Testis (tissue), 3 donors: ENCODE measurements around the gene VIL1. TPM values are rescaled to one million over a fixed set of nuclear protein-coding genes. Genes with fewer than 3 reads are reported as not detected.

Experiments
- DNase-seq: peaks from one replicate; pipeline ENCODE4 v3.0.0-alpha.2; 2019
- H3K27ac ChIP-seq, 2 donors: fragments of 200-600 bp; sonication (generic); one replicate each; pipeline ENCODE4 v1.5.1; 2019
- H3K27me3 ChIP-seq: fragments of 200-600 bp; sonication (generic); one replicate; pipeline ENCODE4 v1.5.1; 2019
- H3K36me3 ChIP-seq: fragments of 200-600 bp; sonication (generic); one replicate; pipeline ENCODE4 v1.5.1; 2017; ENCODE audit warnings: low read depth; ENCODE audit errors: missing control alignments
- H3K4me1 ChIP-seq: fragments of 200-600 bp; sonication (generic); one replicate; pipeline ENCODE4 v1.5.1; 2019
- H3K4me3 ChIP-seq, 2 donors: fragments of 200-600 bp; sonication (generic); one replicate each; pipeline ENCODE4 v1.5.1; 2017 to 2019
- H3K9me3 ChIP-seq: fragments of 200-600 bp; sonication (generic); one replicate; pipeline ENCODE4 v1.5.1; 2017
- POLR2A ChIP-seq: fragments of 450-650 bp; IDR thresholded peaks from one replicate; pipeline ENCODE4 v1.6.1; 2017; ENCODE audit warnings: antibody characterized with exemption, mild to moderate bottlenecking, moderate library complexity
- WGBS, 2 donors: methylation state at CpG; one replicate each; pipeline ENCODE4 v1.1.5; 2018; 5-methylcytosine and 5-hydroxymethylcytosine counted together
- intact Hi-C: fragments of 100-400 bp; cut with DNase I; formaldehyde crosslinking; loops from one replicate; pipeline ENCODE4 v1.15.1; 2023; ENCODE audit warnings: low total_unique reads
- polyA plus RNA-seq: library from polyadenylated mRNA; stranded (reverse); fragments of 350-450 nt; fragmentation: Illumina TruSeq; extraction: RNeasy Lipid Tissue Mini Kit (QIAGEN cat#74804); gene quantifications from one replicate; pipeline ENCODE4 v1.2.3, GENCODE V29; 2014; ENCODE audit warnings: low read depth, low replicate concordance; ENCODE audit not compliant: insufficient read depth
- total RNA-seq, 2 donors: library from RNA; depleted of rRNA; stranded (reverse); fragments of >200 nt; gene quantifications; one replicate each; pipeline ENCODE4 v1.2.3, GENCODE V29; 2016
- TF ChIP-seq, protein P1 (sequence below), 3 experiments: fragments of 450-650 bp in 2 of 3; fragments of 200-600 bp in 1 of 3; sonication (generic) in 1 of 3; IDR thresholded peaks; one replicate each; pipeline ENCODE4 v1.5.1; 2016 to 2019; ENCODE audit warnings: antibody characterized with exemption in 3 of 3, mild to moderate bottlenecking in 2 of 3, moderate library complexity in 1 of 3

The VIL1 gene
- total and polyA plus RNA-seq, 3 donors from 2014 or later = 0.50 to 1.6 (median 0.71) TPM

DNA sequence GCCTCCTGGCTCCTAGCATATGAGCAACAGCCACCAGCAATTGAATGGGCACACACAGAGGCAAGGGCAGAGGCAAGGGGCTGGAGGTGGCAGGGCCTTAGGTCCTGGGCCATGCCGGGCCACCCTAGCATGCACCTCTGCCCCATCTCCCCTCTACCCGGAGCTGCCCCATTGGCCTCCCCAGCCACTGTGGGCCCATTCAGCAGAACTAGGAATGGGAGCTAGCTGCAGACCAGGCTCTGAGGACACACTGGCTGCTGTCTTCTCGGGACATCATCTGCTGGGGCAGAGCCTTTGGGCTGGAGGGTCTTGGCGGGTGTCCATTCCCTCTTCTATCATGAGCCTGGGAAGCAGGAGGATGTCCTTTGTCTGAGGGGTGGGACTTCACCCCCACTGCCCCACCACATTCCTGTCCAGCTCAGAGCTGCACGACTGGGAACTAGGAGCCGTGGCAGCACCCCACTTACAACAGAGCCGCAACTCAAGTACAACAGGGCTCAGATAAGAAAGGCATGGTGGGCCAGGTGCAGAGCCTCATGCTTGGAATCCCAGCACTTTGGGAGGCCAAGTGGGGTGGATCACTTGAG is 800 bp downstream of the VIL1 start:
- intact Hi-C loops = no loop called here
- WGBS, 2 donors = 82 to 86% methylated on average over 4 to 7 of the region's 7 CpGs
- no peaks in the 10 kb centered on the region for H3K4me1 ChIP-seq
- no peaks in the 10 kb centered on the region for H3K27me3 ChIP-seq
- H3K9me3 ChIP-seq = no peaks in the 10 kb centered on the region
- no peak overlapping the region for H3K27ac ChIP-seq
- TF ChIP-seq, protein P1, sequence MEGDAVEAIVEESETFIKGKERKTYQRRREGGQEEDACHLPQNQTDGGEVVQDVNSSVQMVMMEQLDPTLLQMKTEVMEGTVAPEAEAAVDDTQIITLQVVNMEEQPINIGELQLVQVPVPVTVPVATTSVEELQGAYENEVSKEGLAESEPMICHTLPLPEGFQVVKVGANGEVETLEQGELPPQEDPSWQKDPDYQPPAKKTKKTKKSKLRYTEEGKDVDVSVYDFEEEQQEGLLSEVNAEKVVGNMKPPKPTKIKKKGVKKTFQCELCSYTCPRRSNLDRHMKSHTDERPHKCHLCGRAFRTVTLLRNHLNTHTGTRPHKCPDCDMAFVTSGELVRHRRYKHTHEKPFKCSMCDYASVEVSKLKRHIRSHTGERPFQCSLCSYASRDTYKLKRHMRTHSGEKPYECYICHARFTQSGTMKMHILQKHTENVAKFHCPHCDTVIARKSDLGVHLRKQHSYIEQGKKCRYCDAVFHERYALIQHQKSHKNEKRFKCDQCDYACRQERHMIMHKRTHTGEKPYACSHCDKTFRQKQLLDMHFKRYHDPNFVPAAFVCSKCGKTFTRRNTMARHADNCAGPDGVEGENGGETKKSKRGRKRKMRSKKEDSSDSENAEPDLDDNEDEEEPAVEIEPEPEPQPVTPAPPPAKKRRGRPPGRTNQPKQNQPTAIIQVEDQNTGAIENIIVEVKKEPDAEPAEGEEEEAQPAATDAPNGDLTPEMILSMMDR (IDR thresholded peaks at IDR 0.05) = no peak
- TF ChIP-seq POLR2A = no peak
- no peak for DNase-seq
- no peaks in the 10 kb centered on the region for H3K36me3 ChIP-seq
- no peak overlapping the region for H3K4me3 ChIP-seq

DNA sequence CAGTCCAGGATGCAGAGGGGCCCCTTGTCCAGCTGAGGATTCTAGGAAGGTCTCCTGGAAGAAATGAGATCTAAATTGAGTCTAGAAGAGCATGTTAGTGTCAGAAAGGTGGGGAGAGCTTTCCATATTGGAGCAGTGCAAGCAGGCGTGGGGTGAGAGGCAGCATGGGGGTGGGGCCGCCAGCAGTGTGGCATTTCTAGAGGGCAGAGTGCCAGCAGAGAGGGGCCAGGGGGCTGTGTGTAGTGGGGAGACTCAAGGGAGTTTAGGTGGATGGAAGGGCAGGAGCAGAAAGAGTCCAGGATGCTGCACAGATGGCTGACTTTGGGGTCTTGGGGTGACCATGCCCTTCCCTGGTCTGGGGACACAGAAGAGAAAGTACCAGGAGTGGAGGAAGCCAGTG is 2.1 kb downstream of the VIL1 start:
- 88 to 91% methylated on average over 2 of the region's 2 CpGs for WGBS, 2 donors
- H3K4me1 ChIP-seq = no peaks in the 10 kb centered on the region
- intact Hi-C loops = no loop called here
- H3K9me3 ChIP-seq = no peaks in the 10 kb centered on the region
- TF ChIP-seq, protein P1 (IDR thresholded peaks at IDR 0.05) = no peak
- TF ChIP-seq POLR2A = no peak
- no peaks in the 10 kb centered on the region for H3K36me3 ChIP-seq
- H3K27me3 ChIP-seq = no peaks in the 10 kb centered on the region
- no peak overlapping the region for H3K27ac ChIP-seq
- no peak for DNase-seq
- no peak overlapping the region for H3K4me3 ChIP-seq

DNA sequence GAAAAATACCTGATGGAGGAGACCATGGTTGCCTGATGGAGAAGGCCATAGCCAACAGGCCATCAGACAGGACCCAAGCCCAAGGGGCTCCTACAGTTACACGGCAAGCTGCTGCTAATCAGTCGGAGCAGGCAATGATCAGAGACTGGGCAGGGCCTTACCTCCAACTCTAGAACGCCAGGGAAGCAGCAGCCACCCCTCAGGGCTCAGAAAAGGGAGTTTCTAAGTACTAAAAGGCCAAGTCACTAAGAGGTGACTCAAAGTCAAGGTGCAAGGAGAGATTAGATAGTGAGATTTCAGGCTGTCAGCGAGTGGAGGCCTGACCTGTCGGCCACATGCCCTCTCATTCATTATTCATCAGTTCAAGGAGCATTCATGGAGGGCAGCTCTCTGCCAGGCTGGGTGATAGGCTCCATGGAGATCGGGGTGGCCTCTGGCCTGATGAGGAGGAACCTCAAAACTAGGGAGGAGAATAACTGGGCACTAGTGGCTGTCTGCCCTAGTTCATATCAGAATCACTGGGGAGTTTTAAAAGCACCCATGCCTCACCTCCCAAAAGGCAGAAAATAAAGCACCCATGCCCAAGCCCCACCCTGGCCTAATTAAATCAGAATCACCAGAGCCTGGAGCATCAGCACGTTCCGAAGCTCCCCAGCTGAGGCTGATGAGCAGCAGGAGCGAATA is 3.6 kb downstream of the VIL1 start:
- Histone ChIP-seq H3K27me3 (no peaks in the 10 kb centered on the region), H3K4me3 (no peak overlapping the region), H3K9me3 (no peaks in the 10 kb centered on the region), H3K36me3 (no peaks in the 10 kb centered on the region), H3K4me1 (no peaks in the 10 kb centered on the region), H3K27ac (no peak overlapping the region)
- intact Hi-C loops = no loop called here
- no peak for DNase-seq
- TF ChIP-seq, protein P1 (IDR thresholded peaks at IDR 0.05) = no peak
- no peak for TF ChIP-seq POLR2A
- WGBS, 2 donors = 88 to 91% methylated on average over 9 of the region's 9 CpGs

DNA sequence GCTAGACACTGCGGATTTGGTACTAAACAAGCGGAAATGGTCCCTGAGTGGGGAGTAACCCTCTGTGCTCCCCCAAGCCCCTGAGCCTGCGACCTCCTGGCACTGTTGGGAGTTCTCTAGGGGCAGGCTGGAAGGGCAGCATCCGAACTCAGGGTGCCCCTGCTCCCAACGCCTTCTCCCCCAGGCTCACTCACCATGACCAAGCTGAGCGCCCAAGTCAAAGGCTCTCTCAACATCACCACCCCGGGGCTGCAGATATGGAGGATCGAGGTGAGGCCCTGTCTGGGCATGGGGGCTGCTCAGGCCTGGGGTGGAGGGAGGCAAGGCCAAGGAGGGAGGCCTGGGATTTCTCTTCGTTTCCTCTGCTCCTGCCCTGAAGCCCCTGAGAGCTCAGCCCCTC is 4.7 kb downstream of the VIL1 start:
- no peak overlapping the region for H3K4me3 ChIP-seq
- no peak for DNase-seq
- H3K27ac ChIP-seq = no peak overlapping the region
- WGBS, 2 donors = 81 to 94% methylated on average over 8 to 9 of the region's 9 CpGs
- H3K4me1 ChIP-seq = no peaks in the 10 kb centered on the region
- TF ChIP-seq POLR2A = no peak
- TF ChIP-seq, protein P1 (IDR thresholded peaks at IDR 0.05) = no peak
- intact Hi-C loops = no loop called here
- no peaks in the 10 kb centered on the region for H3K27me3 ChIP-seq
- H3K9me3 ChIP-seq = no peaks in the 10 kb centered on the region
- H3K36me3 ChIP-seq = no peaks in the 10 kb centered on the region

DNA sequence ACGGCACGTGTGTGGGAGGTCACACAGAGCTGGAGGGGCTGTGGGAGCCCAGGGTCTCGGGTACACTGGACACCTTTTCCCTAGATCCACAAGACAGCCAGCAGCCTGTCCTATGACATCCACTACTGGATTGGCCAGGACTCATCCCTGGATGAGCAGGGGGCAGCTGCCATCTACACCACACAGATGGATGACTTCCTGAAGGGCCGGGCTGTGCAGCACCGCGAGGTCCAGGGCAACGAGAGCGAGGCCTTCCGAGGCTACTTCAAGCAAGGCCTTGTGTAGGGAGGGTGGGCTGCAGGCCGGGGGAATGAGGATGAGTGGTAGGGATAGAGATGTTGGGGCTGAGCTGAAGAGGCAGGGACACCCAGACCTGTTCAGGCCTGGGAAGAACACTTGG is 6.6 kb downstream of the VIL1 start:
- no peaks in the 10 kb centered on the region for H3K36me3 ChIP-seq
- H3K9me3 ChIP-seq = no peaks in the 10 kb centered on the region
- intact Hi-C loops = no loop called here
- DNase-seq = no peak
- WGBS, 2 donors = 92 to 93% methylated on average over 6 to 10 of the region's 10 CpGs
- H3K27ac ChIP-seq = no peak overlapping the region
- TF ChIP-seq POLR2A = no peak
- TF ChIP-seq, protein P1 (IDR thresholded peaks at IDR 0.05) = no peak
- H3K27me3 ChIP-seq = no peaks in the 10 kb centered on the region
- no peak overlapping the region for H3K4me3 ChIP-seq
- H3K4me1 ChIP-seq = no peaks in the 10 kb centered on the region
